MM.1S (cell line): ENCODE data around the gene CBX7.

ENCODE experiments used
- DNase-seq: peaks from one replicate; pipeline ENCODE4 v3.0.0-alpha.2; 2015
- H2AFZ ChIP-seq: fragments of 300-600 bp; sonication (generic); 2 replicates; pipeline ENCODE4 v1.6.0; 2016; ENCODE audit warnings: antibody characterized with exemption, low read length
- H3F3A ChIP-seq: fragments of 300-600 bp; sonication (generic); 2 replicates; pipeline ENCODE4 v1.6.1; 2016; ENCODE audit warnings: mild to moderate bottlenecking, antibody characterized with exemption, low read length, moderate library complexity, mixed read lengths; ENCODE audit not compliant: insufficient read depth
- H3K27ac ChIP-seq: fragments of 300-600 bp; sonication (generic); 2 replicates; pipeline ENCODE4 v1.5.1; 2016; ENCODE audit warnings: mild to moderate bottlenecking, low read length
- H3K27me3 ChIP-seq: fragments of 300-600 bp; sonication (generic); replicated peaks from 2 replicates; pipeline ENCODE4 v1.6.0; 2016; ENCODE audit warnings: low read length; ENCODE audit not compliant: insufficient read depth
- H3K36me3 ChIP-seq: fragments of 300-600 bp; sonication (generic); replicated peaks from 2 replicates; pipeline ENCODE4 v1.6.1; 2016; ENCODE audit warnings: mild to moderate bottlenecking, low read length, mixed read lengths; ENCODE audit not compliant: insufficient read depth
- H3K4me1 ChIP-seq: fragments of 300-600 bp; sonication (generic); 2 replicates; pipeline ENCODE4 v1.6.1; 2016; ENCODE audit warnings: low read length, mixed read lengths
- H3K4me2 ChIP-seq: fragments of 300-600 bp; sonication (generic); 2 replicates; pipeline ENCODE4 v1.6.0; 2016; ENCODE audit warnings: low read depth, low read length
- H3K4me3 ChIP-seq: fragments of 300-600 bp; sonication (generic); 2 replicates; pipeline ENCODE4 v1.5.1; 2016; ENCODE audit warnings: low read length, mixed read lengths
- H3K79me2 ChIP-seq: fragments of 300-600 bp; sonication (generic); 2 replicates; pipeline ENCODE4 v1.6.1; 2016; ENCODE audit warnings: mixed run types, low read length, mixed read lengths
- H3K9ac ChIP-seq: fragments of 300-600 bp; sonication (generic); 2 replicates; pipeline ENCODE4 v1.6.1; 2016; ENCODE audit warnings: low read length, mixed read lengths
- H3K9me2 ChIP-seq: fragments of 300-600 bp; sonication (generic); replicated peaks from 2 replicates; pipeline ENCODE4 v1.6.1; 2016; ENCODE audit warnings: mild to moderate bottlenecking, low read length, mixed read lengths; ENCODE audit not compliant: insufficient read depth
- H3K9me3 ChIP-seq: fragments of 300-600 bp; sonication (generic); replicated peaks from 2 replicates; pipeline ENCODE4 v1.6.1; 2016; ENCODE audit warnings: mild to moderate bottlenecking, low read length, mixed read lengths; ENCODE audit not compliant: insufficient read depth
- H4K20me1 ChIP-seq: fragments of 300-600 bp; sonication (generic); 2 replicates; pipeline ENCODE4 v1.6.1; 2016; ENCODE audit warnings: mild to moderate bottlenecking, low read length, moderate library complexity, mixed read lengths; ENCODE audit not compliant: insufficient read depth
- EZH2 ChIP-seq: fragments of 300-600 bp; sonication (generic); optimal IDR thresholded peaks from 2 replicates; pipeline ENCODE3; 2017; ENCODE audit warnings: low read depth, mild to moderate bottlenecking, antibody characterized with exemption, low read length, mixed read lengths
- EZH2phosphoT487 ChIP-seq: fragments of 300-600 bp; sonication (generic); IDR thresholded peaks from 2 replicates; pipeline ENCODE4 v1.6.1; 2018; ENCODE audit warnings: antibody characterized with exemption, low read length
- TF ChIP-seq, protein P1 (sequence below): fragments of 300-600 bp; sonication (generic); IDR thresholded peaks from 2 replicates; pipeline ENCODE4 v1.5.1; 2016; ENCODE audit warnings: antibody characterized with exemption, low read length, mixed read lengths

Gene CBX7

DNA sequence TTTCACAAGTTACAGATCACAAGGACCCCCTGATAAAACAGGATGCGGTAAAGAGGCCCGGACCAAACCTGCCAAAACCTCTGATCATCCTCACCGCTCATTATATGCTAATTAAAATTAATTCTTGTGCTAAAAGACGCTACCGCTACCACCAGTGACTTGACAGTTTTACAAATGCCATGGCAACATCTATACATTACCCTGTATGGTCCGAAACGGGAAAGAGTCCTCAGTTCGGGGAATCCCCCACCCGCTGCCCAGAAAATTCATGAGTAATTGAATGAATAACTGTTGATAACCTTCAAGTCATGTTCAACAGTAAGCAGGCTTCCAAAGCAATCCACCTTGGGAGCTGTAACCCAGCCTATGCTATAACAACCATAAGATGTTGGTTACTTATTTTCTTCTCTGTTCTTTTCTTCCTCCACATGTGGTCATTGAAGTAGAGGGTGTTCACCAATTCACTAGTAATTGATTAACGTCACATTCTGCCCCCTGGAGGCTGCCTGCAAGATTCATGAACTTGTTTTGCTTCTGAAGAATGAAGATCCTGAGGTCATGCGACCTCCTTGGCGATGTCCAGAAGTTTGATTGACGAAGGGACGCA lies 34.8 kb downstream of the CBX7 start:
- peak overlapping the region; percentile 28; the same call in 1 of the 2 replicates for H3K27ac ChIP-seq
- DNase-seq = peak; percentile 79

DNA sequence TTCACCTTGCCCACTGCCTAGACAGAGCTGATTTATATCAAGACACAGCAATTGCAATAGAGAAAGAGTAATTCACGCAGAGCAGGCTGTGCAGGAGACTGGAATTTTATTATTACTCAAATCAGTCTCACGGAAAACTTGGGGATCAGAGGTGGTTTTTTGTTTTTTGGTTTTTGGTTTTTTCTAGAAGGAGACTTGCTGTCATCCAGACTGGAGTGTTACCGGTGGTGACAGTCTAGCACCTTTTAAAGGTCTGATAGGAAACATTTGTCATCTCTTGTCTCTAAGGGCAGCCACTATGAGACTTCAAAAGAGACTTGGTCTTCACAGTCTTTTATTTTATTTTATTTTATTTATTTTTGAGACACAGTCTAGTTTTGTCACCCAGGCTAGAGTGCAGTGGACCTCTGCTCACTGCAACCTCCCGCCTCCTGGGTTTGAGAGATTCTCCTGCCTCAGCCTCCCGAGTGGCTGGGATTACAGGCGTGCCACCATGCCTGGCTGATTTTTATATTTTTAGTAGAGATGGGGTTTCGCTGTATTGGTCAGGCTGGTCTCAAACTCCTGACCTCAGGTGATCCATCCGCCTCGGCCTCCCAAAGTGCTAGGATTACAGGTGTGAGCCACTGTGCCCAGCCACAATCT lies 36.4 kb downstream of the CBX7 start:
- no peaks in the 10 kb centered on the region for H3K79me2 ChIP-seq
- no peak for TF ChIP-seq EZH2phosphoT487
- TF ChIP-seq EZH2 = no peak
- TF ChIP-seq, protein P1, sequence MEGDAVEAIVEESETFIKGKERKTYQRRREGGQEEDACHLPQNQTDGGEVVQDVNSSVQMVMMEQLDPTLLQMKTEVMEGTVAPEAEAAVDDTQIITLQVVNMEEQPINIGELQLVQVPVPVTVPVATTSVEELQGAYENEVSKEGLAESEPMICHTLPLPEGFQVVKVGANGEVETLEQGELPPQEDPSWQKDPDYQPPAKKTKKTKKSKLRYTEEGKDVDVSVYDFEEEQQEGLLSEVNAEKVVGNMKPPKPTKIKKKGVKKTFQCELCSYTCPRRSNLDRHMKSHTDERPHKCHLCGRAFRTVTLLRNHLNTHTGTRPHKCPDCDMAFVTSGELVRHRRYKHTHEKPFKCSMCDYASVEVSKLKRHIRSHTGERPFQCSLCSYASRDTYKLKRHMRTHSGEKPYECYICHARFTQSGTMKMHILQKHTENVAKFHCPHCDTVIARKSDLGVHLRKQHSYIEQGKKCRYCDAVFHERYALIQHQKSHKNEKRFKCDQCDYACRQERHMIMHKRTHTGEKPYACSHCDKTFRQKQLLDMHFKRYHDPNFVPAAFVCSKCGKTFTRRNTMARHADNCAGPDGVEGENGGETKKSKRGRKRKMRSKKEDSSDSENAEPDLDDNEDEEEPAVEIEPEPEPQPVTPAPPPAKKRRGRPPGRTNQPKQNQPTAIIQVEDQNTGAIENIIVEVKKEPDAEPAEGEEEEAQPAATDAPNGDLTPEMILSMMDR = no peak
- H3K36me3 ChIP-seq = no peaks in the 10 kb centered on the region
- DNase-seq = no peak
- no peaks in the 10 kb centered on the region for H3K9me3 ChIP-seq
- H3F3A ChIP-seq = peaks cover 31% of the 10 kb centered on the region
- no peaks in the 10 kb centered on the region for H4K20me1 ChIP-seq
- peak overlapping the region; percentile 55 for H3K4me2 ChIP-seq
- no peak overlapping the region for H2AFZ ChIP-seq
- H3K9me2 ChIP-seq = no peaks in the 10 kb centered on the region
- H3K27ac ChIP-seq = peak overlapping the region; percentile 81; the same call in 1 of the 2 replicates
- no peak overlapping the region for H3K4me3 ChIP-seq
- peaks cover 45% of the 10 kb centered on the region for H3K4me1 ChIP-seq
- H3K27me3 ChIP-seq = no peaks in the 10 kb centered on the region
- no peak overlapping the region for H3K9ac ChIP-seq

More for the DNA sequence above, 34.8 kb downstream of the CBX7 start:
- H4K20me1 ChIP-seq = no peaks in the 10 kb centered on the region
- H3K4me2 ChIP-seq = peak overlapping the region; percentile 47
- no peaks in the 10 kb centered on the region for H3K27me3 ChIP-seq
- H3K9me3 ChIP-seq = no peaks in the 10 kb centered on the region
- H3K9ac ChIP-seq = peak overlapping the region; percentile 2; the same call in 1 of the 2 replicates
- no peak for TF ChIP-seq EZH2
- TF ChIP-seq, protein P1 = peak; percentile 78
- peak overlapping the region; percentile 12; the same call in 1 of the 2 replicates for H3K4me3 ChIP-seq
- H2AFZ ChIP-seq = peak overlapping the region; percentile 58
- no peaks in the 10 kb centered on the region for H3K79me2 ChIP-seq
- H3K9me2 ChIP-seq = no peaks in the 10 kb centered on the region
- H3F3A ChIP-seq = peaks cover 31% of the 10 kb centered on the region
- H3K36me3 ChIP-seq = no peaks in the 10 kb centered on the region
- peaks cover 43% of the 10 kb centered on the region for H3K4me1 ChIP-seq

DNA sequence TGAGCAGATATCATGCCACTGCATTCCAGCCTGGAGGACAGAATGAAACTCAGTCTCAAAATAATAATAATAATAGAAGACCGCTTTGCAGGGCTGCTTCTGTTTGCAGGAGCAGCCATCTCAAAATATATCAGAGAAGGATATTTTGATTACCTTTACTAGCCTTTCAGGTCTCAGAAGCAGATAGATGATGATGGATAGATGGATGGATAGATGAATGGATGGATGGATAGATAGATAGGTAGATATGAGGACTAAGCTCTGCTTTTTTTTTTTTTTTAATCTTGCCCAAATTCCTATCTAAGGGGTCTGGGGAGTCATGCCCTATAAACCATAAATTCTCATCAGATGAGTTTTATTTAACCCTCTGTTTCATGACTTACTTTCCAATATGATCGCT lies 36.9 kb downstream of the CBX7 start:
- peak overlapping the region; percentile 55 for H3K4me2 ChIP-seq
- H3K79me2 ChIP-seq = no peaks in the 10 kb centered on the region
- DNase-seq = no peak
- H3F3A ChIP-seq = peaks cover 35% of the 10 kb centered on the region
- H3K9me2 ChIP-seq = no peaks in the 10 kb centered on the region
- H3K27me3 ChIP-seq = no peaks in the 10 kb centered on the region
- peak overlapping the region; percentile 23; the same call in 1 of the 2 replicates for H3K9ac ChIP-seq
- no peaks in the 10 kb centered on the region for H3K9me3 ChIP-seq
- TF ChIP-seq EZH2 (no peak), EZH2phosphoT487 (no peak)
- TF ChIP-seq, protein P1 = no peak
- no peaks in the 10 kb centered on the region for H3K36me3 ChIP-seq
- H2AFZ ChIP-seq = no peak overlapping the region
- no peak overlapping the region for H3K4me3 ChIP-seq
- no peaks in the 10 kb centered on the region for H4K20me1 ChIP-seq
- H3K27ac ChIP-seq = peak overlapping the region; percentile 81; the same call in 1 of the 2 replicates
- peaks cover 51% of the 10 kb centered on the region for H3K4me1 ChIP-seq
